Measurements from ENCODE around the gene TMEM140. TPM values are rescaled to one million over a fixed set of nuclear protein-coding genes. Genes with fewer than 3 reads are reported as not detected.

The TMEM140 gene
- polyA plus RNA-seq (2013, experiment 1 of 4) = not detected
- not detected for polyA plus RNA-seq (2013, experiment 2 of 4)
- polyA plus RNA-seq (2013, experiment 3 of 4) = not detected
- polyA plus RNA-seq (2013, experiment 4 of 4) = not detected

DNA sequence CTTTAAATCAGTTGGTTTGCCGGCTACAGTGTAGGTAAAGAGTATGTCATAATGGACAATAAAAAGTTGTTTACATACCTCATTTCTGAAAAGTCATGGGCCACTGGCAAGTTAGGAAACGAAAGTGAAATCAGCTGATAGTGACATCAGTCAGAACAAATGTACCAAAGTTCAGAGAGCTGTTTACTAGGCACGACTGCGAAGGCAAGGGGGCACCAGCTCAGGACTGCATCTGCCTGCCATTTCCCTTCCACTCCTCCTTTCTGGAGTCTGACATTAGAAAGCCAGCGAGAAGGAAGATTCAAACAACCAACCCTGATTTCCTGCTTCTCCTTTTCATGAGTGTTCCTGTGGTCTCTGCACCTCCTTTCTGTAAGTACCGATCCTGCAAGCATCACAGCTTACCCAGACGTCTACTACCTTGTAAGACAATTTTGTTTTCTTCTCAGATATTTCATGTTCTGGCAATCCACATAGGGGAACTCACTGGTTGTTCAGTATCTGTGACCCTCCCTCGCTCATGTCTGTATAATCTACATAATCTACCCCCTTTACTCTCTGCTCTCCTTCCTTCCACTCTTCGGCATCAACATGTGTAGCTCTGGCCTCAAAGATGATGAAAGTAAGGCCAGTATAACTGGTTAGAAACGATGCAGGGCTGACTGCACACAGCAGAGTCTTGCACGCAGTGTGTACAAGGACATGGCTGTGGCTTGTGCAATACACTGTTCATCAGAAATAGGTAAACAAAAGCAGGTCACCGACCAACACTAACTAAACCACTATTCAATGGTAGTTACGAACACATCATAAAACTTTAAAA lies at the start of gene TMEM140:
Gene TMEM140, plus strand, starts transcription at position 174 of the 823 bp plus-strand sequence. CDS start 16,370 bp downstream, outside the sequence.
- Histone ChIP-seq H3K4me3 (ENCODE audit: insufficient read depth, low read depth, low read length) (no peak within 1 kb of the TSS), H3K27me3 (ENCODE audit: control insufficient read depth, insufficient read depth, low read length, poor library complexity, severe bottlenecking) (no peaks in the 10 kb centered on the region), H3K4me1 (ENCODE audit: control insufficient read depth, insufficient read depth, low read length) (no peaks in the 10 kb centered on the region), H3K36me3 (ENCODE audit: control insufficient read depth, insufficient read depth, low read length) (no peaks in the 10 kb centered on the region), H3K27ac (ENCODE audit: insufficient read depth, low read depth, low read length, poor library complexity, severe bottlenecking) (no peak within 1 kb of the TSS), H3K9me3 (ENCODE audit: control insufficient read depth, low read length) (no peaks in the 10 kb centered on the region)
- WGBS, 2 experiments = 84 to 87% methylated on average over 13 of the region's 13 CpGs

DNA sequence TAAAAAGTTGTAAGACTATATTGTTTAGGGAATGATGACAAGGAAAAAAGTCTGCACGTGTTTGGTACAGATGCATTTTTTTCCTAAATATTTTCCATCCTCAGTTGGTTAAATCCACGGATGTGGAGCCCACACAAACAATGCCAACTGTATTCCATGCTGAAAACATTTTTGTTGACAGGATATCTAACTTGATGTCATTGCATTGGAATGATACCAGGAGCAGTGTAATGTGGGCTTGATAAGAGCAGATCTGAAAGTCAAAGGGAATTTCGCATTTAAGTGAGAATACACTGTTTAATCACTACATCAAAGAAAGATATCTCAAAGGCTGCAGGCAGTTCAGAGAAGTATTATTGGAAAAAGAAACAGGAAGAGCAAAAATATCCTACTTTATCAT lies 49.5 kb upstream of the TMEM140 start:
- Histone ChIP-seq H3K9me3 (ENCODE audit: control insufficient read depth, low read length) (no peaks in the 10 kb centered on the region), H3K27ac (ENCODE audit: insufficient read depth, low read depth, low read length, poor library complexity, severe bottlenecking) (no peak overlapping the region), H3K36me3 (ENCODE audit: control insufficient read depth, insufficient read depth, low read length) (no peaks in the 10 kb centered on the region), H3K4me1 (ENCODE audit: control insufficient read depth, insufficient read depth, low read length) (no peaks in the 10 kb centered on the region), H3K4me3 (ENCODE audit: insufficient read depth, low read depth, low read length) (no peak overlapping the region), H3K27me3 (ENCODE audit: control insufficient read depth, insufficient read depth, low read length, poor library complexity, severe bottlenecking) (no peaks in the 10 kb centered on the region)
- WGBS, 2 experiments = 83 to 96% methylated on average over 2 to 3 of the region's 3 CpGs

DNA sequence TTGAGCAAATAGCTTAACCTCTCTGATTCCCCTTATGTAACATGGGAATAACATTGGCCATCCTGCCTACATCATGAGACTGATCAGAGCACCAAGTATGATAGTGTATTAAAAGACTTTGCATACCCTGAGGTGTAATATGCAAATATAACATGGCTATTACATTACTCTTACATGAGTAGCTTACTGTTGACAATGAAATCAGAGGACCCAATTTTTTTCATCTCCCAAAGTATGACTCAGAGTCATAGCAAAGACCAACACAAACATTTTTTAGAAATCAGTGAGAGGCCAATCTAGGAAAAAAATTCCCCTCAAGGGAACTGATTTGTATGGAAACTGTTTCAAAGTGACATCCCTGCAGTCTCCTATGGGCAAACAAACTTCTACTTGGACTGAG lies 47.0 kb upstream of the TMEM140 start:
- Histone ChIP-seq H3K36me3 (ENCODE audit: control insufficient read depth, insufficient read depth, low read length) (no peaks in the 10 kb centered on the region), H3K4me1 (ENCODE audit: control insufficient read depth, insufficient read depth, low read length) (no peaks in the 10 kb centered on the region), H3K4me3 (ENCODE audit: insufficient read depth, low read depth, low read length) (no peak overlapping the region), H3K27ac (ENCODE audit: insufficient read depth, low read depth, low read length, poor library complexity, severe bottlenecking) (no peak overlapping the region), H3K9me3 (ENCODE audit: control insufficient read depth, low read length) (no peaks in the 10 kb centered on the region), H3K27me3 (ENCODE audit: control insufficient read depth, insufficient read depth, low read length, poor library complexity, severe bottlenecking) (no peaks in the 10 kb centered on the region)

DNA sequence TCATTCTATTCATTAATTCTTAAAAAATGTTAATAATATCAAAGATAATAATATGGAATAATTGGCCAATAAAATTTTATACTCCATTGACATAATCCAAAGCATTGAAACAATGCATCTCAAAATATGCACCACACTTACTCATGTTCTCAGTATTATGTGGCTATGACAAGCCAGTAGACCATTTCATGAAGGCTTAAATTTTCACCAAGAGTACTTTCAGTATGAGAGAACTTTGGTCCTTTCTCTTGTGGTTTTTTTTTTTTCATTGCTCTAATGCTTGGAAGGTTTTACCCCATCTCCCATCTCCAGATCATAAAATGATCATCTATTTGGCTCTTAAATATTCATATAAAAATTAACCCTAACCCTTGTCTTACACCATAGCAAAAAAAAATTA lies 45.5 kb upstream of the TMEM140 start:
- H3K27me3 ChIP-seq (ENCODE audit: control insufficient read depth, insufficient read depth, low read length, poor library complexity, severe bottlenecking) = no peaks in the 10 kb centered on the region
- no peaks in the 10 kb centered on the region for H3K4me1 ChIP-seq (ENCODE audit: control insufficient read depth, insufficient read depth, low read length)
- no peaks in the 10 kb centered on the region for H3K36me3 ChIP-seq (ENCODE audit: control insufficient read depth, insufficient read depth, low read length)
- no peak overlapping the region for H3K4me3 ChIP-seq (ENCODE audit: insufficient read depth, low read depth, low read length)
- H3K9me3 ChIP-seq (ENCODE audit: control insufficient read depth, low read length) = no peaks in the 10 kb centered on the region
- no peak overlapping the region for H3K27ac ChIP-seq (ENCODE audit: insufficient read depth, low read depth, low read length, poor library complexity, severe bottlenecking)

- H3K9me3 ChIP-seq (ENCODE audit: control insufficient read depth, low read length) = no peaks in the 10 kb centered on the region
- H3K36me3 ChIP-seq (ENCODE audit: control insufficient read depth, insufficient read depth, low read length) = no peaks in the 10 kb centered on the region
- no peak overlapping the region for H3K4me3 ChIP-seq (ENCODE audit: insufficient read depth, low read depth, low read length)
- H3K27ac ChIP-seq (ENCODE audit: insufficient read depth, low read depth, low read length, poor library complexity, severe bottlenecking) = no peak overlapping the region
- H3K27me3 ChIP-seq (ENCODE audit: control insufficient read depth, insufficient read depth, low read length, poor library complexity, severe bottlenecking) = no peaks in the 10 kb centered on the region
- H3K4me1 ChIP-seq (ENCODE audit: control insufficient read depth, insufficient read depth, low read length) = no peaks in the 10 kb centered on the region
- 93 to 97% methylated on average over 4 of the region's 4 CpGs for WGBS, 2 experiments
Observed at GRCh38 chr7:135109562-135109961, 38.3 kb upstream of the TMEM140 start.

GRCh38 chr7:135109976-135110375 lies 37.9 kb upstream of the TMEM140 start:
- no peaks in the 10 kb centered on the region for H3K36me3 ChIP-seq (ENCODE audit: control insufficient read depth, insufficient read depth, low read length)
- H3K27ac ChIP-seq (ENCODE audit: insufficient read depth, low read depth, low read length, poor library complexity, severe bottlenecking) = no peak overlapping the region
- no peaks in the 10 kb centered on the region for H3K27me3 ChIP-seq (ENCODE audit: control insufficient read depth, insufficient read depth, low read length, poor library complexity, severe bottlenecking)
- no peaks in the 10 kb centered on the region for H3K4me1 ChIP-seq (ENCODE audit: control insufficient read depth, insufficient read depth, low read length)
- 86 to 95% methylated on average over 1 of the region's 1 CpG for WGBS, 2 experiments
- no peaks in the 10 kb centered on the region for H3K9me3 ChIP-seq (ENCODE audit: control insufficient read depth, low read length)
- no peak overlapping the region for H3K4me3 ChIP-seq (ENCODE audit: insufficient read depth, low read depth, low read length)

DNA sequence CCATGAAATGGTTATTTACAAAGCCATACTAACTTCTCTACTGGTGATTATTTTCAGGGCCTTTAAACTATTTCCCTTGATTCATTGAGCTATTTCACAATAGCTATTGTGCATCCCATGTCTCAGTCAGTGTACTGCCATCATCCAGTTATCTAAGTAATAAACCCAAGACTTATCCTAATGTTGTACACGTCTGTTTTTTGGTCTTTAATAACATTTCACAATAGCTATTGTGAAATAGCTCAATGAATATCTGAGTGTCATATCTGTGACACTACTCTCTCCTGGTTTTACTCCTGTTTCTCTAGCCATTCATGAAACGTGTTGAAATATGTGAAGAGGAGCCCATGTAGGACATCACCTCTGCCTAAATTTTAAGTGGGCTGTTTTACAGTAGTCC lies 36.5 kb upstream of the TMEM140 start:
- WGBS, 2 experiments = 84 to 100% methylated on average over 2 of the region's 2 CpGs
- Histone ChIP-seq H3K27ac (ENCODE audit: insufficient read depth, low read depth, low read length, poor library complexity, severe bottlenecking) (no peak overlapping the region), H3K4me3 (ENCODE audit: insufficient read depth, low read depth, low read length) (no peak overlapping the region), H3K4me1 (ENCODE audit: control insufficient read depth, insufficient read depth, low read length) (no peaks in the 10 kb centered on the region), H3K27me3 (ENCODE audit: control insufficient read depth, insufficient read depth, low read length, poor library complexity, severe bottlenecking) (no peaks in the 10 kb centered on the region), H3K36me3 (ENCODE audit: control insufficient read depth, insufficient read depth, low read length) (no peaks in the 10 kb centered on the region), H3K9me3 (ENCODE audit: control insufficient read depth, low read length) (no peaks in the 10 kb centered on the region)

DNA sequence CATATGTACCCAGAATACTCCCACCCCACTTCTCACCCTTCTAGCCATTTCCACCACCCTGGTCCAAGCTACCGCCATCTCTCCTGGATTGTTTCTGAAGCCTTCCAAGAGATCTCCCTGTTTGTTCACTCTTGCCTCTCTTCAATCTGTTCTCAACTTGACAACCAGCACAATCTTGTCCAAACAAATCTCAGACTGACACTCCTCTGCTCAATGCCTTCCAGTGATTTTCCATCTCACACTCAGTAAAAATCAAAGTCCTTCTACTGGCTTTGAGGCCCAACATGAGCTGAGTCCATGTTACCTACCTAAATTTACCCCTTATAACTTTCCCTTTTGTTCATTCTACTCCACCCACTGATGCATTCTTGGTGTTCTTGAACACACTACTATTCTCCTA lies 33.2 kb upstream of the TMEM140 start:
- no peak overlapping the region for H3K4me3 ChIP-seq (ENCODE audit: insufficient read depth, low read depth, low read length)
- no peaks in the 10 kb centered on the region for H3K36me3 ChIP-seq (ENCODE audit: control insufficient read depth, insufficient read depth, low read length)
- no peaks in the 10 kb centered on the region for H3K4me1 ChIP-seq (ENCODE audit: control insufficient read depth, insufficient read depth, low read length)
- no peak overlapping the region for H3K27ac ChIP-seq (ENCODE audit: insufficient read depth, low read depth, low read length, poor library complexity, severe bottlenecking)
- no peaks in the 10 kb centered on the region for H3K27me3 ChIP-seq (ENCODE audit: control insufficient read depth, insufficient read depth, low read length, poor library complexity, severe bottlenecking)
- H3K9me3 ChIP-seq (ENCODE audit: control insufficient read depth, low read length) = no peaks in the 10 kb centered on the region
- WGBS, 2 experiments = 94 to 98% methylated on average over 1 of the region's 1 CpG

DNA sequence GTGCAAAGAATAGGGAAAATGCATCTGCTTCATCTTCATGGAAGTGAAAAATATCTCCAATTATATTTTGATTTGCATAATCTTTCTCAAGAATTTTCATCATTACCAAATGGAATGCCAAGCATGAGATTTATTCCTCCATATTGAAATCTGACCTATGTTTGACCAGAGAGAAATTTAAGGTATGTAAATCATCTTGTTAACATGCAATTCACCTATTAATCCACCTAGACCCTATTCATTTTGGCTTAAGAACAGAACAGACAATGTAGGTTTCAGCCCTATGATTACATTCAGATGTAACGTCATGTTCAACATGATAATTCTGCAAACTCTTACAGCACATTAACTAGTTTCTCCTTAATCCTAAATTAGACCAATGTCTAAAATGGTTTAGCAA lies 30.8 kb upstream of the TMEM140 start:
- Histone ChIP-seq H3K27me3 (ENCODE audit: control insufficient read depth, insufficient read depth, low read length, poor library complexity, severe bottlenecking) (no peaks in the 10 kb centered on the region), H3K36me3 (ENCODE audit: control insufficient read depth, insufficient read depth, low read length) (no peaks in the 10 kb centered on the region), H3K9me3 (ENCODE audit: control insufficient read depth, low read length) (no peaks in the 10 kb centered on the region), H3K4me1 (ENCODE audit: control insufficient read depth, insufficient read depth, low read length) (no peaks in the 10 kb centered on the region), H3K27ac (ENCODE audit: insufficient read depth, low read depth, low read length, poor library complexity, severe bottlenecking) (no peak overlapping the region), H3K4me3 (ENCODE audit: insufficient read depth, low read depth, low read length) (no peak overlapping the region)
- WGBS, 2 experiments = 96 to 100% methylated on average over 1 of the region's 1 CpG

DNA sequence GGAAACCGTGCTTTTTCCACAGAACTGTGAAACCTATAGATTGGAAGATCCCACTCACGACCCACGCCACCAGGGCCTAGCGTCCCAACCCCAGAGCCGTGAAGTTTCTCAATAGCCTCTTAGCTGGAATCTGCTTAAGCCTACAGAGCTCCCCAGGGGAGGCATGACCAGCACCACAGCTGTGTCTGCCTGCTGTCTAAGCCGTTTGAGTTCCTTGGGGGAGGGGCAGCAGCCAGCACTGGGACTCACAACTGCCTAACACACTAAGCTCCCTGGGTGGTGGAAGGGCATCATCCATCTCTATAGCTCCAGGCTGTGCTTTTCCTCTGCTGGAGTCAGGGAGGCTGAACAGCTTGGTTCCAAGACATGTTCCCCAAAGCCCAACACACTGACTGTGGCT lies 26.0 kb upstream of the TMEM140 start:
- no peak overlapping the region for H3K4me3 ChIP-seq (ENCODE audit: insufficient read depth, low read depth, low read length)
- WGBS, 2 experiments = 81 to 88% methylated on average over 6 of the region's 6 CpGs
- H3K27me3 ChIP-seq (ENCODE audit: control insufficient read depth, insufficient read depth, low read length, poor library complexity, severe bottlenecking) = no peaks in the 10 kb centered on the region

More for the DNA sequence above, 26.0 kb upstream of the TMEM140 start:
- Histone ChIP-seq H3K36me3 (ENCODE audit: control insufficient read depth, insufficient read depth, low read length) (no peaks in the 10 kb centered on the region), H3K4me1 (ENCODE audit: control insufficient read depth, insufficient read depth, low read length) (no peaks in the 10 kb centered on the region), H3K27ac (ENCODE audit: insufficient read depth, low read depth, low read length, poor library complexity, severe bottlenecking) (no peak overlapping the region), H3K9me3 (ENCODE audit: control insufficient read depth, low read length) (no peaks in the 10 kb centered on the region)
